ENCODE results near the gene ADGRB2.

GRCh38 chr1:31778763-31779488 is 14.8 kb upstream of the ADGRB2 start:
- TF ChIP-seq POLR2AphosphoS5 (IDR thresholded peaks at IDR 0.05) (no peak), CTCF (IDR thresholded peaks at IDR 0.05) (no peak), POLR2A (IDR thresholded peaks at IDR 0.05) (no peak), EP300 (IDR thresholded peaks at IDR 0.05) (no peak)

Measured in sigmoid colon (tissue), 4 donors.